ENCODE results near the gene FA2H. TPM values are rescaled to one million over a fixed set of nuclear protein-coding genes. Genes with fewer than 3 reads are reported as not detected.

FA2H gene
- total and polyA plus RNA-seq, 2 experiments from 2014 or later = 5.7 to 6.3 TPM

GRCh38 chr16:74778646-74779045 is 4.0 kb upstream of the FA2H start (continued):
- TF ChIP-seq, protein P1, sequence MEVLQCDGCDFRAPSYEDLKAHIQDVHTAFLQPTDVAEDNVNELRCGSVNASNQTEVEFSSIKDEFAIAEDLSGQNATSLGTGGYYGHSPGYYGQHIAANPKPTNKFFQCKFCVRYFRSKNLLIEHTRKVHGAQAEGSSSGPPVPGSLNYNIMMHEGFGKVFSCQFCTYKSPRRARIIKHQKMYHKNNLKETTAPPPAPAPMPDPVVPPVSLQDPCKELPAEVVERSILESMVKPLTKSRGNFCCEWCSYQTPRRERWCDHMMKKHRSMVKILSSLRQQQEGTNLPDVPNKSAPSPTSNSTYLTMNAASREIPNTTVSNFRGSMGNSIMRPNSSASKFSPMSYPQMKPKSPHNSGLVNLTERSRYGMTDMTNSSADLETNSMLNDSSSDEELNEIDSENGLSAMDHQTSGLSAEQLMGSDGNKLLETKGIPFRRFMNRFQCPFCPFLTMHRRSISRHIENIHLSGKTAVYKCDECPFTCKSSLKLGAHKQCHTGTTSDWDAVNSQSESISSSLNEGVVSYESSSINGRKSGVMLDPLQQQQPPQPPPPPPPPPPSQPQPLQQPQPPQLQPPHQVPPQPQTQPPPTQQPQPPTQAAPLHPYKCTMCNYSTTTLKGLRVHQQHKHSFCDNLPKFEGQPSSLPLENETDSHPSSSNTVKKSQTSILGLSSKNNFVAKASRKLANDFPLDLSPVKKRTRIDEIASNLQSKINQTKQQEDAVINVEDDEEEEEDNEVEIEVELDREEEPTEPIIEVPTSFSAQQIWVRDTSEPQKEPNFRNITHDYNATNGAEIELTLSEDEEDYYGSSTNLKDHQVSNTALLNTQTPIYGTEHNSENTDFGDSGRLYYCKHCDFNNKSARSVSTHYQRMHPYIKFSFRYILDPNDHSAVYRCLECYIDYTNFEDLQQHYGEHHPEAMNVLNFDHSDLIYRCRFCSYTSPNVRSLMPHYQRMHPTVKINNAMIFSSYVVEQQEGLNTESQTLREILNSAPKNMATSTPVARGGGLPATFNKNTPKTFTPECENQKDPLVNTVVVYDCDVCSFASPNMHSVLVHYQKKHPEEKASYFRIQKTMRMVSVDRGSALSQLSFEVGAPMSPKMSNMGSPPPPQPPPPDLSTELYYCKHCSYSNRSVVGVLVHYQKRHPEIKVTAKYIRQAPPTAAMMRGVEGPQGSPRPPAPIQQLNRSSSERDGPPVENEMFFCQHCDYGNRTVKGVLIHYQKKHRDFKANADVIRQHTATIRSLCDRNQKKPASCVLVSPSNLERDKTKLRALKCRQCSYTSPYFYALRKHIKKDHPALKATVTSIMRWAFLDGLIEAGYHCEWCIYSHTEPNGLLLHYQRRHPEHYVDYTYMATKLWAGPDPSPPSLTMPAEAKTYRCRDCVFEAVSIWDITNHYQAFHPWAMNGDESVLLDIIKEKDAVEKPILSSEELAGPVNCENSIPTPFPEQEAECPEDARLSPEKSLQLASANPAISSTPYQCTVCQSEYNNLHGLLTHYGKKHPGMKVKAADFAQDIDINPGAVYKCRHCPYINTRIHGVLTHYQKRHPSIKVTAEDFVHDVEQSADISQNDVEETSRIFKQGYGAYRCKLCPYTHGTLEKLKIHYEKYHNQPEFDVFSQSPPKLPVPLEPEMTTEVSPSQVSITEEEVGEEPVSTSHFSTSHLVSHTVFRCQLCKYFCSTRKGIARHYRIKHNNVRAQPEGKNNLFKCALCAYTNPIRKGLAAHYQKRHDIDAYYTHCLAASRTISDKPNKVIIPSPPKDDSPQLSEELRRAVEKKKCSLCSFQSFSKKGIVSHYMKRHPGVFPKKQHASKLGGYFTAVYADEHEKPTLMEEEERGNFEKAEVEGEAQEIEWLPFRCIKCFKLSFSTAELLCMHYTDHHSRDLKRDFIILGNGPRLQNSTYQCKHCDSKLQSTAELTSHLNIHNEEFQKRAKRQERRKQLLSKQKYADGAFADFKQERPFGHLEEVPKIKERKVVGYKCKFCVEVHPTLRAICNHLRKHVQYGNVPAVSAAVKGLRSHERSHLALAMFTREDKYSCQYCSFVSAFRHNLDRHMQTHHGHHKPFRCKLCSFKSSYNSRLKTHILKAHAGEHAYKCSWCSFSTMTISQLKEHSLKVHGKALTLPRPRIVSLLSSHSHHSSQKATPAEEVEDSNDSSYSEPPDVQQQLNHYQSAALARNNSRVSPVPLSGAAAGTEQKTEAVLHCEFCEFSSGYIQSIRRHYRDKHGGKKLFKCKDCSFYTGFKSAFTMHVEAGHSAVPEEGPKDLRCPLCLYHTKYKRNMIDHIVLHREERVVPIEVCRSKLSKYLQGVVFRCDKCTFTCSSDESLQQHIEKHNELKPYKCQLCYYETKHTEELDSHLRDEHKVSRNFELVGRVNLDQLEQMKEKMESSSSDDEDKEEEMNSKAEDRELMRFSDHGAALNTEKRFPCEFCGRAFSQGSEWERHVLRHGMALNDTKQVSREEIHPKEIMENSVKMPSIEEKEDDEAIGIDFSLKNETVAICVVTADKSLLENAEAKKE (CRISPR knock-in tag; IDR thresholded peaks at IDR 0.05) = no peak
- TF ChIP-seq POLR2AphosphoS5 (IDR thresholded peaks at IDR 0.05; ENCODE audit: low read depth) = no peak
- no peak for TF ChIP-seq REST (IDR thresholded peaks at IDR 0.05; ENCODE audit: unreplicated experiment)

DNA sequence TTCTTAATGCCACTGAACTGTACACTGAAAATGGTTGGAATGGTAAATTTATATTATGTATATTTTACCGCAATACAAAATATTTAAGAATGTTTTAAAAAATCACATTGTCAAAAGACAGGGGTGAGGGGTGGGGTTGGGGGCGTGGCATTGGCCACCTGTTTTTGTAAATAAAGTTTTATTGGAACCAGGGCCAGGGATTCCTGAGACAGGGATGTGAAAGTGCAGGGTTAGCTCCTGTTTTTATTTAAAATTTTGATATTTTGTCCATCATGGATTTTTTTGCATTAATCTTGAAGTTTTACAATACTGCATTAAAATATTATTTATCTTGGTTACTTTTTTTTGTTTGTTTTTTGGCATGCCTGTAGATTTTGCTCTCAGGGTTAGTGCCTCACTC is 2.3 kb upstream of the FA2H start:
- Mint-ChIP-seq H3K27me3 (ENCODE audit: insufficient read depth, low read depth, poor library complexity) (peaks cover 27% of the 10 kb centered on the region), H3K9me3 (no peaks in the 10 kb centered on the region), H3K27ac (no peak overlapping the region), H3K36me3 (ENCODE audit: low read depth) (no peaks in the 10 kb centered on the region), H3K4me3 (no peak overlapping the region), H3K4me1 (peaks cover 10% of the 10 kb centered on the region; the same call in 2 of the 3 replicates)
- H3K9me2 ChIP-seq (ENCODE audit: insufficient read depth) = no peaks in the 10 kb centered on the region
- peaks cover 8% of the 10 kb centered on the region for H3K79me2 ChIP-seq (replicated peaks; ENCODE audit: insufficient read depth)
- 0 out of 2 replicates have a peak, but pooled peaks cover 3% of the 10 kb centered on the region for H3K36me3 ChIP-seq (ENCODE audit: insufficient read depth)
- peaks cover 4% of the 10 kb centered on the region for H4K20me1 ChIP-seq (replicated peaks; ENCODE audit: insufficient read depth)
- no peak overlapping the region for H3K27ac ChIP-seq (ENCODE audit: low read depth)
- H3K4me3 ChIP-seq = no peak overlapping the region
- H2AFZ ChIP-seq = no peak overlapping the region
- peaks cover 6% of the 10 kb centered on the region; the same call in 1 of the 2 replicates for H3F3A ChIP-seq (replicated peaks; ENCODE audit: low read depth)
- no peak for ATAC-seq
- peaks cover 17% of the 10 kb centered on the region for H3K27me3 ChIP-seq (ENCODE audit: insufficient read depth)
- no peak overlapping the region for H3K4me2 ChIP-seq
- no peak for DNase-seq (ENCODE audit: low spot score)
- H3K4me1 ChIP-seq (ENCODE audit: insufficient read depth) = peaks cover 27% of the 10 kb centered on the region
- TF ChIP-seq, protein P1 (CRISPR knock-in tag; IDR thresholded peaks at IDR 0.05) = no peak
- TF ChIP-seq ZNF114 (CRISPR knock-in tag; IDR thresholded peaks at IDR 0.05) = no peak

Measured in GM23338 (cell line).